SK-N-MC (cell line): ENCODE data around the gene AQP3.

Experiments used
- DNase-seq: peaks from one replicate; pipeline ENCODE4 v3.0.0-alpha.2; 2011; ENCODE audit warnings: low read depth, low spot score
- H3K27ac ChIP-seq: fragments of 200-600 bp; sonication (generic); 2 replicates; pipeline ENCODE4 v1.5.1; 2016; ENCODE audit warnings: mixed run types
- H3K36me3 ChIP-seq: fragments of 200-600 bp; sonication (generic); 2 replicates; pipeline ENCODE4 v1.6.1; 2017; ENCODE audit warnings: antibody characterized with exemption, low read length, mixed read lengths; ENCODE audit not compliant: insufficient read depth
- H3K4me3 ChIP-seq: fragments of 200-600 bp; sonication (generic); 2 replicates; pipeline ENCODE4 v1.5.1; 2016
- H3K9ac ChIP-seq: fragments of 200-600 bp; sonication (generic); 2 replicates; pipeline ENCODE4 v1.8.0; 2017; ENCODE audit warnings: mixed run types, mixed read lengths; ENCODE audit not compliant: insufficient read length
- H3K9me3 ChIP-seq: fragments of 200-600 bp; sonication (generic); 2 replicates; pipeline ENCODE4 v1.6.1; 2017; ENCODE audit warnings: low read depth, mild to moderate bottlenecking, antibody characterized with exemption, low read length, moderate library complexity, mixed read lengths
- EZH2 ChIP-seq: fragments of 200-600 bp; sonication (generic); IDR thresholded peaks from one replicate; pipeline ENCODE4 v1.6.1; 2017; ENCODE audit warnings: antibody characterized with exemption
- FOXP2 ChIP-seq: optimal IDR thresholded peaks from 2 replicates; pipeline ENCODE3; 2011; ENCODE audit warnings: mild to moderate bottlenecking, moderate library complexity; ENCODE audit not compliant: insufficient read depth; ENCODE audit errors: extremely low read length, control extremely low read depth
- POLR2AphosphoS5 ChIP-seq: IDR thresholded peaks from 2 replicates; pipeline ENCODE4 v1.6.1; 2012; ENCODE audit warnings: mild to moderate bottlenecking, low read depth, low read length, borderline replicate concordance

Gene AQP3

GRCh38 chr9:33440204-33440603 is 7.2 kb downstream of the AQP3 start:
- no peak overlapping the region for H3K4me3 ChIP-seq
- no peaks in the 10 kb centered on the region for H3K9me3 ChIP-seq
- DNase-seq = no peak
- H3K9ac ChIP-seq = no peak overlapping the region
- H3K27ac ChIP-seq = no peak overlapping the region
- TF ChIP-seq POLR2AphosphoS5 = no peak
- no peak for TF ChIP-seq EZH2
- no peak for TF ChIP-seq FOXP2
- no peaks in the 10 kb centered on the region for H3K36me3 ChIP-seq

GRCh38 chr9:33439731-33440130 is 7.7 kb downstream of the AQP3 start:
- TF ChIP-seq EZH2 (no peak), POLR2AphosphoS5 (no peak), FOXP2 (no peak)
- no peak overlapping the region for H3K4me3 ChIP-seq
- no peaks in the 10 kb centered on the region for H3K9me3 ChIP-seq
- H3K27ac ChIP-seq = no peak overlapping the region
- no peaks in the 10 kb centered on the region for H3K36me3 ChIP-seq
- H3K9ac ChIP-seq = no peak overlapping the region
- no peak for DNase-seq

- H3K9ac ChIP-seq = no peak overlapping the region
- H3K27ac ChIP-seq = no peak overlapping the region
- H3K4me3 ChIP-seq = no peak overlapping the region
Measured at GRCh38 chr9:33438926-33439680, 8.3 kb downstream of the AQP3 start.

GRCh38 chr9:33437898-33438297 is 9.5 kb downstream of the AQP3 start:
- no peaks in the 10 kb centered on the region for H3K9me3 ChIP-seq
- DNase-seq = no peak
- no peak for TF ChIP-seq FOXP2
- TF ChIP-seq EZH2 = no peak
- no peak for TF ChIP-seq POLR2AphosphoS5
- no peak overlapping the region for H3K27ac ChIP-seq
- H3K36me3 ChIP-seq = no peaks in the 10 kb centered on the region
- H3K4me3 ChIP-seq = no peak overlapping the region
- no peak overlapping the region for H3K9ac ChIP-seq

More at GRCh38 chr9:33438926-33439680, 8.3 kb downstream of the AQP3 start:
- TF ChIP-seq FOXP2 (no peak), POLR2AphosphoS5 (no peak), EZH2 (no peak)
- Histone ChIP-seq H3K9me3 (no peaks in the 10 kb centered on the region), H3K36me3 (no peaks in the 10 kb centered on the region)
- no peak for DNase-seq

GRCh38 chr9:33437205-33437604 is 10.2 kb downstream of the AQP3 start:
- H3K4me3 ChIP-seq = no peak overlapping the region
- no peak for DNase-seq
- no peaks in the 10 kb centered on the region for H3K36me3 ChIP-seq
- H3K9ac ChIP-seq = no peak overlapping the region
- no peak for TF ChIP-seq FOXP2
- no peak for TF ChIP-seq POLR2AphosphoS5
- no peak for TF ChIP-seq EZH2
- H3K9me3 ChIP-seq = no peaks in the 10 kb centered on the region
- H3K27ac ChIP-seq = no peak overlapping the region

DNA sequence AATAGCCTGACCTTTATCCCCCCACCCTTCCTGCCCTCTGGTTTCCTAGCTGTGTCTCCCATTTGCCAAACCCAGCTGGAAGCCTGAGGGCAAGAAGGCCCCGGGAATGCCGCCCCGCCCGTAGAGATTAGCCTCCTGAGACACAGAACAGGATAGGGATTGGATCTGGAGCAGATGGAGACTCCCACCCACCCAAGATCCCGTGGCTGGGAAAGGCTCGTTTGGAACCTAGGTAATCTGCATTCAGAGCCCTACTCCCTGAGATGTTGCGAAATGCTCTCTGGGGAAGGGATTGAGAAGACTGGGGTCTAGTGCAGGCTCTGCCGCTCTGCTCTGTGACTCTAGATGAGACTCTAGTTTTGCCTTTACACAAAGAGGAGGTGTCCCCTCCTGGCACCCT is 10.9 kb downstream of the AQP3 start:
- no peak overlapping the region for H3K27ac ChIP-seq
- H3K4me3 ChIP-seq = no peak overlapping the region
- TF ChIP-seq EZH2 = no peak
- TF ChIP-seq FOXP2 = no peak
- no peak for TF ChIP-seq POLR2AphosphoS5
- H3K9ac ChIP-seq = no peak overlapping the region
- H3K9me3 ChIP-seq = no peaks in the 10 kb centered on the region
- peak; percentile 6 for DNase-seq
- H3K36me3 ChIP-seq = no peaks in the 10 kb centered on the region

DNA sequence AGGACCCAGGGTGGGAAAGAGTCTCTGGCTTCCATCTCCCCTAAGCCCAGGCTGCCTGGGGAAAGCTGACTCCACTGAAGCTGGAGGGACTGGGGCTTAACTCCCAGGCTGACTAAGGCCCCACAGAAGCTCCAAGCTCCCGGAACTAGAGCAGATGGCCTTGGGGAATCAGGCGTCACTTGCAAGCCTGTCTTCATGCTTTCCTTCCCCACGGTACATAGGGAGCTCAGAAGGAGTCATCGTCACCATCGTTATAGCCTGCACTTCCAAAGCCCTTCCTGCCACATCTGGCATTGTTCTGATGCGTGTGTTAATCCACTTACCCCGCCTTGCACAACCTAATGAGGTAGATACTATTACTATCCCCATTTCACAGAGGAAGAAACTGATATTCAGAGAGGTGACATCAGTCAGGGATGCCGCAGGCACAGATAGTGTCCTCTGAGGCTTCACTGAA is 11.5 kb downstream of the AQP3 start:
- Histone ChIP-seq H3K36me3 (no peaks in the 10 kb centered on the region), H3K9me3 (no peaks in the 10 kb centered on the region), H3K4me3 (no peak overlapping the region), H3K27ac (no peak overlapping the region), H3K9ac (no peak overlapping the region)
- no peak for DNase-seq
- TF ChIP-seq FOXP2 (no peak), EZH2 (no peak), POLR2AphosphoS5 (no peak)

DNA sequence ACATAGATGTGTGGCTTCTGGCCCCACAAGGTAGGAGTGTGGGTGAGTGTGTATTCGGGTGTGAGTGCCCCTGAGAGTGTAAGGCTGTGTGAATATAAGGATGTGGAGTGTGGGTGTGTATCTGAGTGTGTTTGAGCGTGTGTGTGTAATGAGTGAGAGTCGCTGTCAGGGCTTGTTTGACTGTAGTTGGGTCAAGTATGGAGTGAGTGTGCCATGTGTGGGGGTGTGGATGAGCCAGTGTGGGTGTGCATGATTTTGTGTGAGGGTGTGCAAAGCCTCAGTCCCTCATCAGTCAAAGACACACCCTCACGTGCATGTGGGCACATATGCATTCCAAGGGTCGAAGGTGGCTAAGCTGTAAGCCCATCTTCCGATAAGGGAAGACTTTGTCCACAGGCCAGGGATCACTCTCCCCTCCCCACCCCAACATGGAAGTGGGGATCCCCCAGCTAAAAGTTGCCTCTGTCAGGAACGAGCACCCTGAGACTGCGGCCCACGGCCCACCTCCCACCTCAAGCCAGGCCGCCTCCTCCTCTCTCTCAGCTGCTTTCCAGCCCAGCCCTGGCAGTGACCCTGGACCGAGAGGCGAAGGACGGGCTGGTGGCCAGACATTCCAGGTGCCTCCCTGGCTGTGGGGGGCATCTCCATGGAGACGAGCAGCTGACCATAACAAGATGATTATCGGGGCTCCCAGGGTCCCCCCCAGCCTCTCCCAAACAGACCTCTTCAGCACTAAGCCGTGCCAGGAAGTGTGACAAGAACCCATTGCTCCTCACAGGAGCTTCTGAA is 12.9 kb downstream of the AQP3 start:
- Histone ChIP-seq H3K9me3 (no peaks in the 10 kb centered on the region), H3K9ac (no peak overlapping the region), H3K27ac (no peak overlapping the region), H3K4me3 (no peak overlapping the region), H3K36me3 (no peaks in the 10 kb centered on the region)
- DNase-seq = no peak
- TF ChIP-seq FOXP2 (no peak), EZH2 (no peak), POLR2AphosphoS5 (no peak)

- no peak overlapping the region for H3K9ac ChIP-seq
- no peak for TF ChIP-seq POLR2AphosphoS5
- no peaks in the 10 kb centered on the region for H3K36me3 ChIP-seq
- H3K27ac ChIP-seq = no peak overlapping the region
- H3K4me3 ChIP-seq = no peak overlapping the region
- H3K9me3 ChIP-seq = no peaks in the 10 kb centered on the region
- DNase-seq = no peak
Measured at GRCh38 chr9:33433871-33434270, 13.5 kb downstream of the AQP3 start.
